ENCODE data around the gene CR1L.
"Not testable (repeated sequence)": the region's sequence is repeated elsewhere in the genome, so short reads cannot be mapped to it uniquely, and the experiment has no call there.

The CR1L gene

DNA sequence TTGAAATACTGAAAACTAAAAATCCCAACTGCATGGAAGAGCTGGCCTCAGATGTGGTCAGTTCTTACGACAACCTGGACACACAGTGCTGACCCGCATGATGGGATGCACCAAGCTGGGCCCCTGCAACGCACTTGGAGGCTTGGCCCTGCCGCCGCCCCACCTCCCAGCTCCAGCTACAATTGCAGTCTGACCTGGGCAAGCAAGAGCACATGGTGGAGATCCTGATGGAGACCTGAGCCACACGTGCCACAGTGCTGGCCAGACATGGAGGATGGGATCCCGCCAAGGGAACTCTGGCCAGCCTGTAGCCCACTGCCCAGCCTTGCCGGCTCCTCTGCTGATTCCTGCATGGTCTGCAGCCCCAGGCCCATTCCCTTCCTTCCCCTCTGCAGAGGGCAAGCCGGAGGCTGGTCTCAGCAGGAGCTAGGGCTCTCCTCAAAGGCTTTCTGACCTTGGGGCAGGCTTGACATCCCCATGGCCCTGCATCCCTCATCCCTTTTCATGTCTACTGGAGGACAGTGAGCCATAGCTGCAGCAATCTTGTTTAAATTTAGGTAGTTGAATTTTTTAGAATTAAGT, 14.1 kb downstream of the CR1L start:
- Histone ChIP-seq H3K27ac (ENCODE audit: low read depth, low read length) (no peak overlapping the region), H3K4me3 (ENCODE audit: low read depth in 1 of 2, low read length in 2 of 2) (no peak overlapping the region), H3K27me3 (ENCODE audit: control insufficient read depth in 1 of 2, insufficient read depth in 2 of 2, low read length in 2 of 2) (no peaks in the 10 kb centered on the region), H3K9me3 (ENCODE audit: control insufficient read depth in 1 of 2, low read length in 2 of 2) (no peaks in the 10 kb centered on the region), H3K4me1 (ENCODE audit: control insufficient read depth in 1 of 2, insufficient read depth in 2 of 2, low read length in 2 of 2) (no peaks in the 10 kb centered on the region), H3K36me3 (ENCODE audit: control insufficient read depth in 1 of 2, insufficient read depth in 2 of 2, low read length in 2 of 2) (no peaks in the 10 kb centered on the region), H3K9ac (ENCODE audit: low read depth in 1 of 2, low read length in 2 of 2) (no peak overlapping the region)

DNA sequence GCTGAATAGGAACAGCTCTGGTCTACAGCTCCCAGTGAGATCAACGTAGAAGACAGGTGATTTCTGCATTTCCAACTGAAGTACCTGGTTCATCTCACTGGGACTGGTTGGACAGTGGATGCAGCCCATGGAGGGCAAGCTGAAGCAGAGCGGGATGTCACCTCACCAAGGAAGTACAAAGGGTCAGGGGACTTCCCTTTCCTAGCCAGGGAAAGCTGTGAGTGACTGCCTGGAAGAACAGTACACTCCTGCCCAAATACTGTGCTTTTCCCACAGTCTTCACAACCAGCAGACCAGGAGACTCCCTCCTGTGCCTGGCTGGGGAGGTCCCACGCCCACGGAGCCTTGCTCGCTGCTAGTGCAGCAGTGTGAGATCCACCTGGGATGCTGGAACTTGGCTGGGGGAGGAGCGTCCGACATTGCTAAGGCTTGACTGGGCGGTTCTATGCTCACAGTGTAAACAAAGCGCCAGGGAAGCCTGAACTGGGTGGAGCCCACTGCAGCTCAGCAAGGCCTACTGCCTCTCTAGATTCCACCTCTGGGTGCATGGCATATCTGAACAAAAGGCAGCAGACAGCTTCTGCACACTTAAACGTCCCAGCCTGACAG, 14.7 kb downstream of the CR1L start:
- no peaks in the 10 kb centered on the region for H3K4me1 ChIP-seq (ENCODE audit: control insufficient read depth in 1 of 2, insufficient read depth in 2 of 2, low read length in 2 of 2)
- H3K27ac ChIP-seq (ENCODE audit: low read depth, low read length), result no peak overlapping the region
- H3K36me3 ChIP-seq (ENCODE audit: control insufficient read depth in 1 of 2, insufficient read depth in 2 of 2, low read length in 2 of 2), result no peaks in the 10 kb centered on the region
- no peaks in the 10 kb centered on the region for H3K27me3 ChIP-seq (ENCODE audit: control insufficient read depth in 1 of 2, insufficient read depth in 2 of 2, low read length in 2 of 2)
- H3K9me3 ChIP-seq (ENCODE audit: control insufficient read depth in 1 of 2, low read length in 2 of 2), result no peaks in the 10 kb centered on the region
- no peak overlapping the region for H3K9ac ChIP-seq (ENCODE audit: low read depth in 1 of 2, low read length in 2 of 2)
- no peak overlapping the region for H3K4me3 ChIP-seq (ENCODE audit: low read depth in 1 of 2, low read length in 2 of 2)

DNA sequence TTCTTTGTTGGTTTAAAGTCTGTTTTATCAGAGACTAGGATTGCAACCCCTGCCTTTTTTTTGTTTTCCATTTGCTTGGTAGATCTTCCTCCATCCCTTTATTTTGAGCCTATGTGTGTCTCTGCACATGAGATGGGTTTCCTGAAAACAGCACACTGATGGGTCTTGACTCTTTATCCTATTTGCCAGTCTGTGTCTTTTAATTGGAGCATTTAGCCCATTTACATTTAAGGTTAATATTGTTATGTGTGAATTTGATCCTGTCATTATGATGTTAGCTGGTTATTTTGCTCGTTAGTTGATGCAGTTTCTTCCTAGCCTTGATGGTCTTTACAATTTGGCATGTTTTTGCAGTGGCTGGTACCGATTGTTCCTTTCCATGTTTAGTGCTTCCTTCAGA, 16.5 kb downstream of the CR1L start:
- not testable (repeated sequence) for H3K27ac ChIP-seq (ENCODE audit: low read depth, low read length); H3K9me3 ChIP-seq (ENCODE audit: control insufficient read depth in 1 of 2, low read length in 2 of 2); H3K4me1 ChIP-seq (ENCODE audit: control insufficient read depth in 1 of 2, insufficient read depth in 2 of 2, low read length in 2 of 2); H3K4me3 ChIP-seq (ENCODE audit: low read depth in 1 of 2, low read length in 2 of 2); H3K36me3 ChIP-seq (ENCODE audit: control insufficient read depth in 1 of 2, insufficient read depth in 2 of 2, low read length in 2 of 2); H3K9ac ChIP-seq (ENCODE audit: low read depth in 1 of 2, low read length in 2 of 2); H3K27me3 ChIP-seq (ENCODE audit: control insufficient read depth in 1 of 2, insufficient read depth in 2 of 2, low read length in 2 of 2)

DNA sequence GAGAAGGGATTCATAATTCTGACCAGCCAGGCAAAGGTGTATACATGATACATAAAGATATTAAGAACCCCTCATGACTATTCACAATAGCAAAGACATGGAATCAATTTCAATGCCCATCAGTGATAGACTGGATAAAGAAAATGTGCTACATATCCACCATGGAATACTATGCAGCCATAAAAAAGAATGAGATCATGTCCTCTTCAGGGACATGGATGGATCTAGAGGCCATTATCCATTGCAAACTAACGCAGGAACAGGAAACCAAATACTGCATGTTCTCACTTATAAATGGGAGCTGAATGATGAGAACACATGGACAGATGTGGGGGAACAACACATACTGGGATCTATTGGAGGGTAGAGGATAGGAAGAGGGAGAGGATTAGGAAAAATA, 21.4 kb downstream of the CR1L start:
- H3K9ac ChIP-seq (ENCODE audit: low read depth in 1 of 2, low read length in 2 of 2), result no peak overlapping the region
- no peak overlapping the region for H3K27ac ChIP-seq (ENCODE audit: low read depth, low read length)
- peaks cover 37 to 45% of the 10 kb centered on the region in 2 donors for H3K27me3 ChIP-seq (ENCODE audit: control insufficient read depth in 1 of 2, insufficient read depth in 2 of 2, low read length in 2 of 2)

DNA sequence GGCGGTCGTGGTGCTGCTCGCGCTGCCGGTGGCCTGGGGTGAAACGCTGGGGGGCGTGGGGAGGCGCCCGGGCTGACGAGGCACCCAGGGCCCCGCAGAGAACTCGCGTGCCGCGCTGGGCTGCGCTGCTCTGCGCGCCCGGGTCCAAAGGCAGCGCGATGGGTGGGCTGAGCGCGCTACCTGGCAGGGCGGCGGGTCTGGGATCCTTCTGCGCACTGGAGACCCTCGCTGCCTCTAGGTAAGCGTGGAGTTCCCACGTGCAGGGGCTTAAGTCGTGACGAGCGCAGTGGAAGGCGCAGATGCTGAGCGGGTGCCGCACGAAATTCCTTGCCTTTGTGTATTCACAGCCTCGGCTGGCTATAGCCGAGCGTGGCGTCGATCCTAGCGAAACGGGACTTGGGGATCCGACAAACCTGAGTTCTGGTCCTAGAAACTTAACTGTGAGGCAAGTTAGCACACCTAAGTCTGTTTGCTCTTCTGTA, 24.6 kb downstream of the CR1L start:
- Histone ChIP-seq H3K4me3 (ENCODE audit: low read depth in 1 of 2, low read length in 2 of 2) (no peak overlapping the region), H3K9me3 (ENCODE audit: control insufficient read depth in 1 of 2, low read length in 2 of 2) (peaks cover 0 to 4% of the 10 kb centered on the region in 2 donors), H3K36me3 (ENCODE audit: control insufficient read depth in 1 of 2, insufficient read depth in 2 of 2, low read length in 2 of 2) (no peaks in the 10 kb centered on the region), H3K27ac (ENCODE audit: low read depth, low read length) (no peak overlapping the region), H3K4me1 (ENCODE audit: control insufficient read depth in 1 of 2, insufficient read depth in 2 of 2, low read length in 2 of 2) (no peaks in the 10 kb centered on the region), H3K27me3 (ENCODE audit: control insufficient read depth in 1 of 2, insufficient read depth in 2 of 2, low read length in 2 of 2) (peaks cover 37 to 51% of the 10 kb centered on the region in 2 donors), H3K9ac (ENCODE audit: low read depth in 1 of 2, low read length in 2 of 2) (no peak overlapping the region)

More for the DNA sequence above, 21.4 kb downstream of the CR1L start:
- Histone ChIP-seq H3K4me1 (ENCODE audit: control insufficient read depth in 1 of 2, insufficient read depth in 2 of 2, low read length in 2 of 2) (no peaks in the 10 kb centered on the region), H3K36me3 (ENCODE audit: control insufficient read depth in 1 of 2, insufficient read depth in 2 of 2, low read length in 2 of 2) (no peaks in the 10 kb centered on the region), H3K9me3 (ENCODE audit: control insufficient read depth in 1 of 2, low read length in 2 of 2) (peaks cover 0 to 4% of the 10 kb centered on the region in 2 donors), H3K4me3 (ENCODE audit: low read depth in 1 of 2, low read length in 2 of 2) (no peak overlapping the region)

DNA sequence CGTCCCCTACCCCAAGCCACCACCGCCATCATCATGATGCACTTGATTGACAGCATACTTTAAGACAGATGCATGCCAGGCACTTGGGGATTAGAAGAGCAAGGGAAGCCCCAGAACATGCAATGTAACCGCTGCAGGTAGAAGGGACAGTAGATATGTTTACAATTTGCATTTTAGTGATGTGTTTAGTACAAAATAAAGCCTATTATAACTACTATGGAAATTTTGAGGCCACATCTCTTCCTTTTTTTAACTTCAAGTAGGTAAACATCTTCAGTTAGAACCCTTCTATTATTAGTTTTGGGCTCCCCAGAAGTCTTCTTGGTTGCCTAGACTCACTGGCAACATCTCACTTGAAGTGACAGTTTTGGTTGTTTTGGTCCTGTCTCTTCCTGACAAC, 25.3 kb downstream of the CR1L start:
- no peak overlapping the region for H3K9ac ChIP-seq (ENCODE audit: low read depth in 1 of 2, low read length in 2 of 2)
- H3K9me3 ChIP-seq (ENCODE audit: control insufficient read depth in 1 of 2, low read length in 2 of 2), result peaks cover 0 to 4% of the 10 kb centered on the region in 2 donors
- no peaks in the 10 kb centered on the region for H3K36me3 ChIP-seq (ENCODE audit: control insufficient read depth in 1 of 2, insufficient read depth in 2 of 2, low read length in 2 of 2)
- no peaks in the 10 kb centered on the region for H3K4me1 ChIP-seq (ENCODE audit: control insufficient read depth in 1 of 2, insufficient read depth in 2 of 2, low read length in 2 of 2)
- no peak overlapping the region for H3K27ac ChIP-seq (ENCODE audit: low read depth, low read length)
- H3K4me3 ChIP-seq (ENCODE audit: low read depth in 1 of 2, low read length in 2 of 2), result no peak overlapping the region
- peaks cover 37 to 51% of the 10 kb centered on the region in 2 donors for H3K27me3 ChIP-seq (ENCODE audit: control insufficient read depth in 1 of 2, insufficient read depth in 2 of 2, low read length in 2 of 2)

DNA sequence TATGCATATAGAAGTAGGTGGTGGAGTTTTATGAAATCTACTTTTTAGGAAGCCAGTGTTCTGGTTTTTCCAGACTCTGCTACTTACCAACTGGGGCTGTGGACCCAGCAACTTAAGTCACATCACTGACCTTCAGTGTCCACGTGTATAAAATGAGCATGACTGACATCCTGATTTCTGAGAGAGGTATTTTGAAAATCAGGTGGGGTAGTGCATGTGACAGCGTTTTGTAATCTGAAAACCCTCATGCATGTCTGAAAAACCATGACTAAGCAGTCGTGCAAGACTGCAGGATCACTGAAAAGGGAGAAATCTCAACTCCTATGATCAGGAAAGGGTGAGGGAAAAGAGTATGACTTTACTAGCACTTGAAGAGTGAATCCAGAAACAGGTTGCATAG, 26.1 kb downstream of the CR1L start:
- H3K4me3 ChIP-seq (ENCODE audit: low read depth in 1 of 2, low read length in 2 of 2), result no peak overlapping the region
- H3K4me1 ChIP-seq (ENCODE audit: control insufficient read depth in 1 of 2, insufficient read depth in 2 of 2, low read length in 2 of 2), result no peaks in the 10 kb centered on the region
- H3K9ac ChIP-seq (ENCODE audit: low read depth in 1 of 2, low read length in 2 of 2), result no peak overlapping the region
- no peaks in the 10 kb centered on the region for H3K36me3 ChIP-seq (ENCODE audit: control insufficient read depth in 1 of 2, insufficient read depth in 2 of 2, low read length in 2 of 2)
- no peak overlapping the region for H3K27ac ChIP-seq (ENCODE audit: low read depth, low read length)
- peaks cover 33 to 45% of the 10 kb centered on the region in 2 donors for H3K27me3 ChIP-seq (ENCODE audit: control insufficient read depth in 1 of 2, insufficient read depth in 2 of 2, low read length in 2 of 2)
- peaks cover 0 to 4% of the 10 kb centered on the region in 2 donors for H3K9me3 ChIP-seq (ENCODE audit: control insufficient read depth in 1 of 2, low read length in 2 of 2)

DNA sequence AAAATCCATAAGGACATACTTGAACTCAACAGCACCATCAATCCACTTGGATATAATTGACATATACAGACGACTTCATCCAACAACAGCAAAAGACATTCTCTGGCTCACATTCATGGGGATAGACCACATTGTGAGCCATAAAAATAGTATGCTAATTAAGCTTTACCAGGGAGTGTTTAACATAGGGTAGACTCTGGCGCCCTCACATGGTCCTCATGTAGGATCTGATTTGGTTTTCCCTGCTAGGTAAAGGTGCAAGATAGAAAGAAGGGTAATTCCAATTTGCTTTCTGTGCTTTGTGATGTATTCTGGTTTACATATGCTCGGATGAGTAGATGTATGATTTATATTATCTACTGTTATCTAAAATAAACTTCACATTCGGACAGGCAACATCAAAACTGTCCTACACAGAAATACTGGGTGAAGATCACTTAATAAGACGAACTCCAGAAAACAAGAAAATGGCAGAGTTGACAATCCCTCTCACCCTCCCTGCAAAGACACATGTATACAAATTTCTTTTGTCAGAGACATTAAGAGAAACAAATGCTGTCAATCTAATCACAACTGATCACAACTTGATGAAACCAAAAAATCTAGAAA, 27.7 kb downstream of the CR1L start:
- Histone ChIP-seq H3K4me3 (ENCODE audit: low read depth in 1 of 2, low read length in 2 of 2) (no peak overlapping the region), H3K27me3 (ENCODE audit: control insufficient read depth in 1 of 2, insufficient read depth in 2 of 2, low read length in 2 of 2) (peaks cover 31 to 36% of the 10 kb centered on the region in 2 donors), H3K27ac (ENCODE audit: low read depth, low read length) (no peak overlapping the region), H3K9ac (ENCODE audit: low read depth in 1 of 2, low read length in 2 of 2) (no peak overlapping the region), H3K9me3 (ENCODE audit: control insufficient read depth in 1 of 2, low read length in 2 of 2) (no peaks in the 10 kb centered on the region), H3K4me1 (ENCODE audit: control insufficient read depth in 1 of 2, insufficient read depth in 2 of 2, low read length in 2 of 2) (no peaks in the 10 kb centered on the region), H3K36me3 (ENCODE audit: control insufficient read depth in 1 of 2, insufficient read depth in 2 of 2, low read length in 2 of 2) (no peaks in the 10 kb centered on the region)

DNA sequence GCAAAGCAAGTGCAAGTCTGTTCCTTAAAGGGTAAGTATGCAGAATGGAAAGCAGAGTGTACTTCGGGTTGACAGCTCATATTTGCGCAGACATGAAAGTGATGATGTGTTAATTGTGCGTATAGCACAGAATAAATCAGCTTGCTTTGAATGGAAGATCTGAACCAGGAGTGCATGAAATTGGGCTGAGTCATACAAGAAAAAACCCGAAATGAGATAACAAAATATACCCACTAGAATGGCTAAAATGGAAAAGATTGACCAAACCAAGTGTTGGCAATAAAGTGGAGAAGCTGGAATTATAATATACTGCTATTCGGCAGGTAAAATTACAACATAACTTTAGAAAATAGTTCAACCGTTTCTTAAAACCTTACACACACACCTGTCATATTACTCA, 28.5 kb downstream of the CR1L start:
- H3K9me3 ChIP-seq (ENCODE audit: control insufficient read depth in 1 of 2, low read length in 2 of 2), result no peaks in the 10 kb centered on the region
- H3K9ac ChIP-seq (ENCODE audit: low read depth in 1 of 2, low read length in 2 of 2), result no peak overlapping the region
- H3K4me3 ChIP-seq (ENCODE audit: low read depth in 1 of 2, low read length in 2 of 2), result no peak overlapping the region
- H3K27me3 ChIP-seq (ENCODE audit: control insufficient read depth in 1 of 2, insufficient read depth in 2 of 2, low read length in 2 of 2), result peaks cover 25 to 31% of the 10 kb centered on the region in 2 donors
- no peaks in the 10 kb centered on the region for H3K4me1 ChIP-seq (ENCODE audit: control insufficient read depth in 1 of 2, insufficient read depth in 2 of 2, low read length in 2 of 2)
- H3K36me3 ChIP-seq (ENCODE audit: control insufficient read depth in 1 of 2, insufficient read depth in 2 of 2, low read length in 2 of 2), result no peaks in the 10 kb centered on the region
- no peak overlapping the region for H3K27ac ChIP-seq (ENCODE audit: low read depth, low read length)

DNA sequence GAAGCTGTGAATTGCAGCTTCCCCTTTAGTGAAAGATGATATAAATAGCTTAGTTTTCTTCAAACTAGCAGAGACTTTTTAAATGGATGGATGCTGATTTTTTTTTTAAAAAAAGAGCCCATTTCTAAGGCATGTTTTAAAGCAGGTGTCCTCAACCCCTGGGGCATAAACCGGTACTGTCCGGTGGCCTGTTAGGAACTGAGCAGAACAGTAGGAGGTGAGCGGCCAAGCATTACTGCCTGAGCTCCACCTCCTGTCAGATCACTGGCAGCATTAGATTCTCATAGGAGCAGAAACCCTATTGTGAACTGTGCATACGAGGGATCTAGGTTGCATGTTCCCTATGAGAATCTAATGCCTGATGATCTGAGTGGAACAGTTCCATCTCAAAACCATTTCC, 31.2 kb downstream of the CR1L start:
- no peaks in the 10 kb centered on the region for H3K9me3 ChIP-seq (ENCODE audit: control insufficient read depth in 1 of 2, low read length in 2 of 2)
- H3K4me3 ChIP-seq (ENCODE audit: low read depth in 1 of 2, low read length in 2 of 2), result no peak overlapping the region
- H3K9ac ChIP-seq (ENCODE audit: low read depth in 1 of 2, low read length in 2 of 2), result no peak overlapping the region
- peaks cover 2 to 7% of the 10 kb centered on the region in 2 donors for H3K27me3 ChIP-seq (ENCODE audit: control insufficient read depth in 1 of 2, insufficient read depth in 2 of 2, low read length in 2 of 2)
- no peaks in the 10 kb centered on the region for H3K36me3 ChIP-seq (ENCODE audit: control insufficient read depth in 1 of 2, insufficient read depth in 2 of 2, low read length in 2 of 2)
- no peak overlapping the region for H3K27ac ChIP-seq (ENCODE audit: low read depth, low read length)
- H3K4me1 ChIP-seq (ENCODE audit: control insufficient read depth in 1 of 2, insufficient read depth in 2 of 2, low read length in 2 of 2), result no peaks in the 10 kb centered on the region
